Mesodermal cell (in vitro differentiated cells): ENCODE results near the gene KLRF1. TPM values are rescaled to one million over a fixed set of nuclear protein-coding genes. Genes with fewer than 3 reads are reported as not detected.

ENCODE experiments used
- H3K27ac ChIP-seq: 2 replicates; pipeline ENCODE4 v1.7.0; 2013; ENCODE audit warnings: mild to moderate bottlenecking, low read depth, low read length, moderate library complexity; ENCODE audit not compliant: severe bottlenecking
- H3K36me3 ChIP-seq: 2 replicates; pipeline ENCODE4 v1.7.1; 2013; ENCODE audit warnings: mild to moderate bottlenecking, low read length, moderate library complexity; ENCODE audit not compliant: control insufficient read depth, insufficient read depth
- H3K4me1 ChIP-seq: one replicate; pipeline ENCODE4 v1.7.1; 2013; ENCODE audit warnings: mild to moderate bottlenecking, low read length; ENCODE audit not compliant: insufficient read depth, control insufficient read depth, poor library complexity, severe bottlenecking
- H3K4me3 ChIP-seq: 2 replicates; pipeline ENCODE4 v1.7.0; 2013; ENCODE audit warnings: low read length, control low read depth, mild to moderate bottlenecking; ENCODE audit not compliant: insufficient read depth, poor library complexity, severe bottlenecking; ENCODE audit errors: extremely low read depth
- H3K9me3 ChIP-seq: 2 replicates; pipeline ENCODE4 v1.7.1; 2013; ENCODE audit warnings: mild to moderate bottlenecking, low read length, moderate library complexity; ENCODE audit not compliant: control insufficient read depth
- WGBS, 2 experiments: methylation state at CpG; one replicate each; pipeline ENCODE4 v1.1.5; 2013; ENCODE audit warnings: missing lambda C conversion rate in 2 of 2; ENCODE audit not compliant: insufficient coverage in 2 of 2; 5-methylcytosine and 5-hydroxymethylcytosine counted together
- polyA plus RNA-seq, 2 experiments: library from polyadenylated mRNA; stranded (reverse); fragments of 50-300 nt; gene quantifications; one replicate each; pipeline ENCODE4 v1.2.3, GENCODE V29; 2013

KLRF1 gene, protein sequence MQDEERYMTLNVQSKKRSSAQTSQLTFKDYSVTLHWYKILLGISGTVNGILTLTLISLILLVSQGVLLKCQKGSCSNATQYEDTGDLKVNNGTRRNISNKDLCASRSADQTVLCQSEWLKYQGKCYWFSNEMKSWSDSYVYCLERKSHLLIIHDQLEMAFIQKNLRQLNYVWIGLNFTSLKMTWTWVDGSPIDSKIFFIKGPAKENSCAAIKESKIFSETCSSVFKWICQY
- not detected for polyA plus RNA-seq (2013, experiment 1 of 2)
- not detected for polyA plus RNA-seq (2013, experiment 2 of 2)

DNA sequence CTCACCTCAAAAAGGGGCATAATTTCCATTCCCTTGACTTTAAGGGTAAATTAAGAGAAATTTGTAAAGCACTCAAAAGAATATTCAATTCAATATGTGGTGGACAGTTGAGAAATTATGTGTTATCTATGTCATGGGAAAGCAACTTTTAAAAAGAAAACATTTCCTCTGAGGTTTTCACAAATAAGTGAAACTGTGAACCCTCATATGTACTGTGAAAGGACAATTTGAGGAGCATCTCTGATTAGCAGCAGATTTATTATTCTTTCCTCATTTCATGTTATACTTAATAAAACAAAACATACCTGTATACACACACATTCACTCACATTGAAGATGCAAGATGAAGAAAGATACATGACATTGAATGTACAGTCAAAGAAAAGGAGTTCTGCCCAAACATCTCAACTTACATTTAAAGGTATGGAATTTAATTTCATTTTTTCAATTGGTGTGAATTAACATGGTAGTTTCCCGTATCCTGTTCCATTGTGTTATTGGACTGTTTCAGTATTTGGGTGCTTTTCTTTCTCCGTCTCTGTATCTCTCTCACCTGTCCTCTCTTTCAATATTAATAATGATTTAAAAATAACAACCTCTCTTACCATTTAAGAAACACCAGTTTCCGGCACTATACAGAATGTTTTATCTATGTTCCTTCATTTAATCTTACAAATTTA, at the start of gene KLRF1:
TSS of gene KLRF1 (plus strand) at position 273 of the 680 bp plus-strand sequence. CDS start at position 337, 64 bp downstream.
- no peaks in the 10 kb centered on the region for H3K4me1 ChIP-seq
- H3K4me3 ChIP-seq: no peak within 1 kb of the TSS
- no peaks in the 10 kb centered on the region for H3K9me3 ChIP-seq
- no peak within 1 kb of the TSS for H3K27ac ChIP-seq
- no peaks in the 10 kb centered on the region for H3K36me3 ChIP-seq
- 100% methylated on average over 1 of the region's 3 CpGs; no CpG with 5 or more reads in 1 of the 2 experiments for WGBS, 2 experiments

DNA sequence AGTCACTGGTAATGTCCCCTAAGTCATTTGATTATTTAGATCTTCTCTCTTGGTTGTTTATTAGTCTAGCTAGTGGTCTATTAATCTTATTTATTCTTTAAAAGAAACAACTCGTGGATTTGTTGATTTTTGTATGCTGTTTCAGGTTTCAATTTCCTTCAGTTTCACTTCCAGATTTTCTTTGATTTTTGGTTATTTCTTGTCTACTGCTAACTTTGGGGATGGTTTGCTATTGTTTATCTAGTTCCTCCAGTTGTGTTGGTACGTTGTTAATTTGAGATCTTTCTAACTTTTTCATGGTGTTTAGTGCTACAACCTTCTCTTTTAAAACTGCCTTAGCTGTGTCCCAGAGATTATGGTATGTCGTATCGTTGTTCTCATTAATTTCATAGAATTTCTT, 48.1 kb upstream of the KLRF1 start:
- 0% methylated on average over 1 of the region's 4 CpGs; no CpG with 5 or more reads in 1 of the 2 experiments for WGBS, 2 experiments
- Histone ChIP-seq H3K4me1 (no peaks in the 10 kb centered on the region), H3K27ac (no peak overlapping the region), H3K36me3 (no peaks in the 10 kb centered on the region), H3K9me3 (no peaks in the 10 kb centered on the region), H3K4me3 (no peak overlapping the region)

DNA sequence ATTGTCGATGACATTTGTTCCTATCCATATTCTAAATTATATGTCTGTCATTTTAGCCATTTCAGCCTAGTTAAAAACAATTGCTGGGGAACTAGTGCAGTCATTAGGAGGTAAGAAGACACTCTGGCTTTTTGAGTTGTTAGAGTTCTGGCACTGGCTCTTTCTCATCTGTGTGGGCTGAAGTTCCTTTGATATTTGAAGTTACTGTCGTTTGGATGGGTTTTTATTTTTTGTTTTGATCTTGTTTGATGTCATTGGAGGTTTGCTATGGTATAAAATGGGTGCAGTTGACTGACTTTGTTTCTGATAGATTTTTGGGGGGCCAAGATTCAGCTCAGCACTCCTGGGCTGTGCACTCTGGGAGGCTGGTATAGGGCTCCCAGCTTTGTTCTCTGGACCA, 45.9 kb upstream of the KLRF1 start:
- WGBS, 2 experiments: 60% methylated on average over 1 of the region's 2 CpGs; no CpG with 5 or more reads in 1 of the 2 experiments
- Histone ChIP-seq H3K27ac (no peak overlapping the region), H3K4me1 (no peaks in the 10 kb centered on the region), H3K36me3 (no peaks in the 10 kb centered on the region), H3K9me3 (no peaks in the 10 kb centered on the region), H3K4me3 (no peak overlapping the region)

DNA sequence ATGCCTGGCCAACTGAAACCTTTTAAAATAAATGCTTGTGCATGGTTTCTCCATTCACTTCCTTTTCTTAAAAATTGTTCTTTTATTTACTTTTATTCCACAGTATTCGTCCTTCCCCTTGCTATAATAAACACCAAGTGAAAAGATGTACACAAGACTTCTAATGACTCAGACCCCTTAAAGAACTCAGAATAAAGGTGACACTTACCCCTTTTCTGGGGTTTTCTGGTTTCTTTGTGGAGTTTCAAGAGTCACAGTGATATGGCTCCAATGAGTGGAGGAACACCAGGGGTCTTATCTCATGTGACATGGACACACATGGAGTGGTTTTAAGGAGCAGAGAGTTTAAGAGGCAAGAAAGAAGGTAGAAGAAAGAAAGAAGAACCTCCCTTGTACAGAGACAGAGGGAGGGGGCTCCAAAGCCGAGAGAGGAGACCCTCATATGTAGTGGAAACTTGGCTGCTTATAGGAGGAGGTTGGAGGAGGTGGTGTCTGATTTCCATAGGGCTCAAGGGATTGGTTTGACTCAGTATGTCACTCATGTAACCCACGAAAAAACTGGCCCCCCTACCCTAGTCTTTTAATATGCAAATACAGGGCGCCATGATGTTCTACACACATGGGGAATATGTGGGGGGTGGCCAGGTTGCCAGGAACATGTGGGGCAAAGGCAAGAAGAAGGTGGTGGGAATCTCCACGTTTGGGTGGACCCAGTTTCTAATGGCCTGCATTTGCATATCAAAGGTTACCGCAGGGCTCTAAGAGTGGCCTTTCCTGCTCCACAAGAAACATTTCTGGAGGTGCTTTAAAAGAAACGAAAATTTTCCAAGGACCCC, 44.5 kb upstream of the KLRF1 start:
- no peaks in the 10 kb centered on the region for H3K9me3 ChIP-seq
- H3K4me1 ChIP-seq: no peaks in the 10 kb centered on the region
- no peaks in the 10 kb centered on the region for H3K36me3 ChIP-seq
- H3K4me3 ChIP-seq: no peak overlapping the region
- WGBS, 2 experiments: 60 to 66% methylated on average over 4 to 5 of the region's 7 CpGs
- no peak overlapping the region for H3K27ac ChIP-seq

DNA sequence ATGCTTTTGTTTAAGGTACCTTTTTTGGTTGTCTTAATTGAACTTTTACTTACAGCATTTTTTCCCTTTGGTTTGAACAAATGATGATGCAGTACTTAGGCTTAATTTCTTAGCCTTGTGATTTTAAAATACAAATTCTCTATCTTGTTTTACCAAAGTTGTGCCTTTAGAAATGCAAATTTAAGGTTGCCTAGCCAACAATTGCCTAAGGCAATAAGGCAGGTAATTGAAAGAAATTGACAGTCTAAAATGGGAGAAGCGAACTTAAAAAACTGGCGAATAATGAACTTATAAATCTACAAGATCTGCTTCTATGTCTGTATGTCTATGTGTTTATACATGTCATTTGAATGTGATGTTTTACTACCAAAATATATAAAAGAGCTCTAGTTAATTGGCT, 43.0 kb upstream of the KLRF1 start:
- WGBS, 2 experiments: no CpG with 5 or more reads among the region's 2 CpGs
- H3K4me3 ChIP-seq: no peak overlapping the region
- H3K36me3 ChIP-seq: no peaks in the 10 kb centered on the region
- H3K9me3 ChIP-seq: no peaks in the 10 kb centered on the region
- no peaks in the 10 kb centered on the region for H3K4me1 ChIP-seq
- H3K27ac ChIP-seq: no peak overlapping the region

DNA sequence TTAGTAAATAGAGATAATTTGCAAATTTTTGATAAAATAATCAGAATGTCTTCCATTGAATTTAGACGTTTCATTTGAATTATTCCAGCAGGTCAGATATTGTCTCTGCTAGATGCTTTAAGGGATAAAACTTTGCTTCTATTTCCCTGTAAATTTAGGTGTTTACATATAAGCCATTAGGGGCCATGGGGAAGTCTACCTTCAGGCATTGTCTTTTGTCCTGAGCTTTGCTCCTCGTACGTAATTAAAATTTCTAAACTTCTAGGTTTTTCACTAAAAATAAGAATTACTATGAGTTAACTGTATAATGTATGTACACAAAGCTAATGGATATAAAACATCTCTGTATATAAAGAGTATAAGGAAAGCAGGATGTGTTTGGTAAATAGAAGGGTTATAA, 42.5 kb upstream of the KLRF1 start:
- Histone ChIP-seq H3K4me3 (no peak overlapping the region), H3K36me3 (no peaks in the 10 kb centered on the region), H3K4me1 (no peaks in the 10 kb centered on the region), H3K27ac (no peak overlapping the region), H3K9me3 (no peaks in the 10 kb centered on the region)
- WGBS, 2 experiments: no CpG with 5 or more reads among the region's 3 CpGs

DNA sequence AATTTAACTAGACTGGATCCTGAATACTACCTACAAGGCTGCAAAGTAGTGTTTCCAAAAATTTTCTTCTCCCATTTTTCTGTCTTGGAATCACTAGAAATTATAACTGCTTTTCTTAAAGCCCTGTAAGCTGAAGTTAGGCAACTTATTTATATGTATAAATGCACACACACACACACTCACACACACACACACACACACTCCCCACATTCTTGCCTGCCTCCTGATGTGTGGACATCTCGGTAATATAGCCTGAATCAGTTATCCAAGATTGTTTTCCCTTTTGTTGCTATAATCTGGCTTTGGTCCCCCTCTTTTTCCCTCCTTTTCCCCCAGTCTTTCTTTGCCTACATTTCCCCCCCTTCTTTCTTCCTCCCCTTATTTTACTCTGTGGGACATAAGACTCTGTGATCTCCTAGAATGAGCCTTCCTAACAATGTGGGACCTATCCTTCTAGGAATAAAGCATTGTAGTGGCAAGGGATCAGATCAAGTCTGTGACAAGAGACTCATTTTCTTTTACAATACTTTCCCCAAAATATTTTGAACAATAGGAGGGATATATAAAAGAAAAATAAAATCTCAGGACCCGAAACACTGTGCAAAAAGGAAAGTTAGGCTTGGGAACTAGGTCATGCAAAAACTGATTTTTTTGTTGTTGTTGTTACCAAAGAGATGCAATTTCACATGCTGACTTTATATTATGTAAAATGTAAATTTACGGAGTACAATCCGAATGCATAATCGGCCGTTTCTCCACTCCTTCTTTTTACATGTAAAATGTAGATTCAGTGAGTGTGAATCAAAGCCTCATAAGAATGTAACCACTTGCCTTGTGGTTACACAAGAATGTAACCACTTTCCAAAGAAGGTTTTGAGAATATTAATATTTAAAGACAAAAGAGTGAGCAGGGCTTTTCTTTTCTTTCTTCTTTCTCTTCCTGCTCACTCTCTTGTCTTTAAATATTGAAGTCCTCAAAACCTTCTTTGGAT, 40.3 kb upstream of the KLRF1 start:
- no peak overlapping the region for H3K4me3 ChIP-seq
- H3K36me3 ChIP-seq: no peaks in the 10 kb centered on the region
- H3K4me1 ChIP-seq: no peaks in the 10 kb centered on the region
- H3K9me3 ChIP-seq: no peaks in the 10 kb centered on the region
- WGBS, 2 experiments: 75 to 100% methylated on average over 1 of the region's 6 CpGs
- H3K27ac ChIP-seq: no peak overlapping the region

DNA sequence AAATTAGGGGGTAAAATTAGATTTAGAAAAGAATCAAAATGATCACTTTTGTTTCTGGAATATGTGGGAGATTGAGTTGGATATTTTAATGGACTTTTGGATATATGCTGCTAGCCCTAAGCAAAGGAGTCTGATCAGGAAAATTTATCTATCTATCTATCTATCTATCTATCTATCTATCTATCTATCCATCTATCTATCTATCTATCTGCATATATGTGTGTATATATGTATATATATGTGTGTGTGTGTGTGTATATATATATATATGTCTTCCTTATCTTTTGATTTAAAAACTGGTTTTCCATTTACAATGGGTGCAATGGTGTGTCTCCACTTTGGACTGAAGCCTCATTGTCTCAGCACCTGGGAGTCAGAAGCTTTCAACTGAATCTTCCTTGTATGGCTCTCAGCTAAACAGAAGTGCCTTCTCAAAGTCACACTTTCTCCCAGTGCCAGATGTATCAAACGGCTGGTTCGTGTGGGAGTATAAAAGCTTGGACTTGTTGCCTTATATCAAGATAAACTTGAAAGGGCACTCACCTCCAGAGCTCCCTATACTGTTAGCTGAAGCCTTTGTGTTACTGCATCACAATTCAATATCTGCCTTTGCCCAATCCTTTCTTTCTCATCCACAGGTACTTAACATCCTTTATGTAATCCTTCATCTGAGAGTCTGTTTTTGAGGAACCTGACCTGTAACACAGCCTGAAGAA, 34.9 kb upstream of the KLRF1 start:
- H3K4me3 ChIP-seq: no peak overlapping the region
- no peaks in the 10 kb centered on the region for H3K9me3 ChIP-seq
- 100% methylated on average over 1 of the region's 2 CpGs; no CpG with 5 or more reads in 1 of the 2 experiments for WGBS, 2 experiments
- no peak overlapping the region for H3K27ac ChIP-seq
- no peaks in the 10 kb centered on the region for H3K36me3 ChIP-seq
- H3K4me1 ChIP-seq: no peaks in the 10 kb centered on the region

DNA sequence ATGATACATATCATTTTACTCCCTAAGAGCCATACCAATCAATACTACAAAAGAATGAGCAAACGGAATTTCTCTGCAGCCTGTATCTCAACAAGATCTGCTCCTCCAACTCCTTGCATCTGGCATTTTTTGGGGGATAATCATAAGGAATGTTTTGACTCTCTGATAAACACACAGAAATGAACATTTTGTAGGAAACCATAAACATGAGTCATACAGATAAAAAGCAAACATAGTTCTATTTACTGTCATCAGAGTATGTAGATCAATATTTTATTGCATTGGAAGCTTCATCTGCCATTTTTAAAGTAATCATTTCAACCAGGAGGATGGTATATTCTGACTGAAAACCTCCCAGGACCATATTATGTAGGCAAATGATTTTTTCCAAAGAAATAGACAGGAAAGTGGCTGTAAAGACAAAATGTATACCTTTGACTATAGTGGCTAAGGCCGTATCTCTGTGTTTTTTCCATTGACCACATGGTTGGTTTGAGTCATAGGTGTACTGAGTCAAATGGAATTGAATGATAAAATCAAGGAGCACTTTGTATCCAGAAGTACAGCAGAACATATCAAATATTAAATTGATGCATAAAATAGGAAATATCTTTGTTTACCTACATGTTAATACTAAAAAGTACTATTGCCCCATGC, 34.2 kb upstream of the KLRF1 start:
- H3K4me1 ChIP-seq: no peaks in the 10 kb centered on the region
- no peaks in the 10 kb centered on the region for H3K36me3 ChIP-seq
- H3K4me3 ChIP-seq: no peak overlapping the region
- WGBS, 2 experiments: 80 to 83% methylated on average over 1 to 2 of the region's 2 CpGs
- H3K9me3 ChIP-seq: no peaks in the 10 kb centered on the region
- H3K27ac ChIP-seq: no peak overlapping the region
